Neural cell (in vitro differentiated cells): ENCODE measurements around the gene BCKDHB. TPM values are rescaled to one million over a fixed set of nuclear protein-coding genes. Genes with fewer than 3 reads are reported as not detected.

Source experiments
- H2AFZ ChIP-seq: fragments of 200-600, 300-800 bp; sonication (generic), shearing (Covaris generic); 2 replicates; pipeline ENCODE4 v1.6.0; 2014; ENCODE audit warnings: low read depth, mild to moderate bottlenecking, antibody characterized with exemption, low read length, moderate library complexity
- H3F3A ChIP-seq: fragments of 200-600 bp; shearing (Covaris generic); 2 replicates; pipeline ENCODE4 v1.6.1; 2016; ENCODE audit warnings: mild to moderate bottlenecking, moderate library complexity, mixed read lengths, antibody characterized with exemption, low read length; ENCODE audit not compliant: insufficient read depth, poor library complexity, severe bottlenecking
- H3K27ac ChIP-seq: fragments of 200-600, 300-800 bp; sonication (generic), shearing (Covaris generic); 2 replicates; pipeline ENCODE4 v1.5.1; 2014; ENCODE audit warnings: mild to moderate bottlenecking, low read length, moderate library complexity
- H3K27me3 ChIP-seq: fragments of 300-800, 200-600 bp; sonication (generic), shearing (Covaris generic); 2 replicates; pipeline ENCODE4 v1.6.0; 2014; ENCODE audit warnings: mild to moderate bottlenecking, low read depth, low read length, moderate library complexity; ENCODE audit not compliant: insufficient read depth
- H3K36me3 ChIP-seq: fragments of 300-800, 200-600 bp; sonication (generic), shearing (Covaris generic); 2 replicates; pipeline ENCODE4 v1.5.1; 2014; ENCODE audit warnings: mild to moderate bottlenecking, antibody characterized with exemption, low read length, moderate library complexity; ENCODE audit not compliant: insufficient read depth
- H3K4me2 ChIP-seq: fragments of 300-800, 200-600 bp; sonication (generic), shearing (Covaris generic); 2 replicates; pipeline ENCODE4 v1.6.0; 2014; ENCODE audit warnings: mild to moderate bottlenecking, low read length
- H3K4me3 ChIP-seq: fragments of 300-800, 200-600 bp; sonication (generic), shearing (Covaris generic); 2 replicates; pipeline ENCODE4 v1.5.1; 2014; ENCODE audit warnings: mild to moderate bottlenecking, low read length, moderate library complexity
- H3K79me2 ChIP-seq: fragments of 200-600 bp; shearing (Covaris generic); replicated peaks from 2 replicates; pipeline ENCODE4 v1.6.0; 2014; ENCODE audit warnings: mild to moderate bottlenecking, low read length, moderate library complexity; ENCODE audit not compliant: insufficient read depth
- H3K9ac ChIP-seq: fragments of 300-800, 200-600 bp; sonication (generic), shearing (Covaris generic); 2 replicates; pipeline ENCODE4 v1.6.1; 2016; ENCODE audit warnings: mild to moderate bottlenecking, low read length, mixed read lengths
- H3K9me2 ChIP-seq: fragments of 200-600 bp; shearing (Covaris generic); 2 replicates; pipeline ENCODE4 v1.6.1; 2016; ENCODE audit warnings: mild to moderate bottlenecking, low read length, mixed read lengths; ENCODE audit not compliant: insufficient read depth
- H3K9me3 ChIP-seq: fragments of 200-600, 300-800 bp; sonication (generic), shearing (Covaris generic); 2 replicates; pipeline ENCODE4 v1.6.1; 2016; ENCODE audit warnings: mild to moderate bottlenecking, mixed run types, low read length, moderate library complexity, mixed read lengths
- H4K20me1 ChIP-seq: fragments of 200-600 bp; shearing (Covaris generic); 2 replicates; pipeline ENCODE4 v1.6.1; 2016; ENCODE audit warnings: mild to moderate bottlenecking, mixed run types; ENCODE audit not compliant: insufficient read depth
- EP300 ChIP-seq: fragments of 450-650 bp; conservative IDR thresholded peaks from 2 replicates; pipeline ENCODE4 v1.6.1; 2014; ENCODE audit warnings: antibody characterized with exemption, mild to moderate bottlenecking, moderate library complexity; ENCODE audit not compliant: poor library complexity, severe bottlenecking
- EZH2 ChIP-seq: fragments of 200-600, 300-800 bp; shearing (Covaris generic), sonication (generic); IDR thresholded peaks from 2 replicates; pipeline ENCODE4 v1.6.1; 2014; ENCODE audit warnings: antibody characterized with exemption, low read length, borderline replicate concordance, mild to moderate bottlenecking; ENCODE audit not compliant: insufficient read depth, poor library complexity, severe bottlenecking
- MXI1 ChIP-seq: fragments of 450-650 bp; conservative IDR thresholded peaks from 2 replicates; pipeline ENCODE4 v1.6.1; 2014; ENCODE audit warnings: antibody characterized with exemption, mild to moderate bottlenecking; ENCODE audit not compliant: poor library complexity, severe bottlenecking
- POLR2AphosphoS5 ChIP-seq: IDR thresholded peaks from 2 replicates; pipeline ENCODE4 v1.6.1; 2012
- RAD21 ChIP-seq: fragments of 450-650 bp; conservative IDR thresholded peaks from 2 replicates; pipeline ENCODE4 v1.6.1; 2014; ENCODE audit warnings: antibody characterized with exemption, mild to moderate bottlenecking, moderate library complexity
- SMC3 ChIP-seq: fragments of 450-650 bp; conservative IDR thresholded peaks from 2 replicates; pipeline ENCODE4 v1.6.1; 2014; ENCODE audit warnings: antibody characterized with exemption, mild to moderate bottlenecking, moderate library complexity; ENCODE audit not compliant: poor library complexity
- TAF1 ChIP-seq: IDR thresholded peaks from 2 replicates; pipeline ENCODE4 v1.6.1; 2012; ENCODE audit warnings: low read depth
- polyA plus RNA-seq: library from polyadenylated mRNA; depleted of rRNA; stranded (reverse); fragments of >200 nt; gene quantifications from 2 replicates; pipeline ENCODE4 v1.2.3, GENCODE V29; 2014
- TF ChIP-seq, protein P1 (sequence below): fragments of 450-650 bp; IDR thresholded peaks from 2 replicates; pipeline ENCODE4 v1.5.1; 2014; ENCODE audit warnings: antibody characterized with exemption, mild to moderate bottlenecking, moderate library complexity; ENCODE audit not compliant: poor library complexity, severe bottlenecking
- TF ChIP-seq, protein P2 (sequence below): IDR thresholded peaks from 2 replicates; pipeline ENCODE4 v1.6.1; 2012; ENCODE audit warnings: borderline replicate concordance

Gene BCKDHB
- polyA plus RNA-seq, 1 donor from 2014 or later: 16.1 TPM

DNA sequence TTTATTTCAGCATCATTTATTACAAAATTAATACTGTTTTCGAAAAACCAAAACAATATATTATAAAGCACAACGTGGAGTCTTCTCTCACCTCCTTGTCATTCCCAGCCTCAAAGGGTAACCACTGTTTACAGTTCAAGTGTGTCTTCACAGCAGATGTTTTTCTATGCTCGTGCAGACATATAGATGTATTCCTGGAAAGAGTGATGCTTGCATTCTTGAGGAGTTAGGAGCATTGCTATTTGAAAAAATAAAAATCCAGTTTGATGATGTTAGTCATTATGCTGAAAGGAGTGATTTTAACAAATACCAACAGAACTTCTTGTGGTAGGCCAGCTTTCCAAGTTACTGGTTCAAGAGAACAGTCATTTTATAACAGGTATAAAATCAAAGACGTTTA, 234.9 kb downstream of the BCKDHB start:
- no peak overlapping the region for H3K27ac ChIP-seq
- H3K4me2 ChIP-seq: no peak overlapping the region
- TF ChIP-seq POLR2AphosphoS5 (no peak), EZH2 (no peak), EP300 (no peak), MXI1 (no peak), TAF1 (no peak), RAD21 (no peak), SMC3 (no peak)
- TF ChIP-seq, protein P1, sequence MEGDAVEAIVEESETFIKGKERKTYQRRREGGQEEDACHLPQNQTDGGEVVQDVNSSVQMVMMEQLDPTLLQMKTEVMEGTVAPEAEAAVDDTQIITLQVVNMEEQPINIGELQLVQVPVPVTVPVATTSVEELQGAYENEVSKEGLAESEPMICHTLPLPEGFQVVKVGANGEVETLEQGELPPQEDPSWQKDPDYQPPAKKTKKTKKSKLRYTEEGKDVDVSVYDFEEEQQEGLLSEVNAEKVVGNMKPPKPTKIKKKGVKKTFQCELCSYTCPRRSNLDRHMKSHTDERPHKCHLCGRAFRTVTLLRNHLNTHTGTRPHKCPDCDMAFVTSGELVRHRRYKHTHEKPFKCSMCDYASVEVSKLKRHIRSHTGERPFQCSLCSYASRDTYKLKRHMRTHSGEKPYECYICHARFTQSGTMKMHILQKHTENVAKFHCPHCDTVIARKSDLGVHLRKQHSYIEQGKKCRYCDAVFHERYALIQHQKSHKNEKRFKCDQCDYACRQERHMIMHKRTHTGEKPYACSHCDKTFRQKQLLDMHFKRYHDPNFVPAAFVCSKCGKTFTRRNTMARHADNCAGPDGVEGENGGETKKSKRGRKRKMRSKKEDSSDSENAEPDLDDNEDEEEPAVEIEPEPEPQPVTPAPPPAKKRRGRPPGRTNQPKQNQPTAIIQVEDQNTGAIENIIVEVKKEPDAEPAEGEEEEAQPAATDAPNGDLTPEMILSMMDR: no peak
- TF ChIP-seq, protein P2, sequence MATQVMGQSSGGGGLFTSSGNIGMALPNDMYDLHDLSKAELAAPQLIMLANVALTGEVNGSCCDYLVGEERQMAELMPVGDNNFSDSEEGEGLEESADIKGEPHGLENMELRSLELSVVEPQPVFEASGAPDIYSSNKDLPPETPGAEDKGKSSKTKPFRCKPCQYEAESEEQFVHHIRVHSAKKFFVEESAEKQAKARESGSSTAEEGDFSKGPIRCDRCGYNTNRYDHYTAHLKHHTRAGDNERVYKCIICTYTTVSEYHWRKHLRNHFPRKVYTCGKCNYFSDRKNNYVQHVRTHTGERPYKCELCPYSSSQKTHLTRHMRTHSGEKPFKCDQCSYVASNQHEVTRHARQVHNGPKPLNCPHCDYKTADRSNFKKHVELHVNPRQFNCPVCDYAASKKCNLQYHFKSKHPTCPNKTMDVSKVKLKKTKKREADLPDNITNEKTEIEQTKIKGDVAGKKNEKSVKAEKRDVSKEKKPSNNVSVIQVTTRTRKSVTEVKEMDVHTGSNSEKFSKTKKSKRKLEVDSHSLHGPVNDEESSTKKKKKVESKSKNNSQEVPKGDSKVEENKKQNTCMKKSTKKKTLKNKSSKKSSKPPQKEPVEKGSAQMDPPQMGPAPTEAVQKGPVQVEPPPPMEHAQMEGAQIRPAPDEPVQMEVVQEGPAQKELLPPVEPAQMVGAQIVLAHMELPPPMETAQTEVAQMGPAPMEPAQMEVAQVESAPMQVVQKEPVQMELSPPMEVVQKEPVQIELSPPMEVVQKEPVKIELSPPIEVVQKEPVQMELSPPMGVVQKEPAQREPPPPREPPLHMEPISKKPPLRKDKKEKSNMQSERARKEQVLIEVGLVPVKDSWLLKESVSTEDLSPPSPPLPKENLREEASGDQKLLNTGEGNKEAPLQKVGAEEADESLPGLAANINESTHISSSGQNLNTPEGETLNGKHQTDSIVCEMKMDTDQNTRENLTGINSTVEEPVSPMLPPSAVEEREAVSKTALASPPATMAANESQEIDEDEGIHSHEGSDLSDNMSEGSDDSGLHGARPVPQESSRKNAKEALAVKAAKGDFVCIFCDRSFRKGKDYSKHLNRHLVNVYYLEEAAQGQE: no peak
- no peak overlapping the region for H2AFZ ChIP-seq
- no peaks in the 10 kb centered on the region for H3K79me2 ChIP-seq
- no peaks in the 10 kb centered on the region for H4K20me1 ChIP-seq
- H3K9ac ChIP-seq: no peak overlapping the region
- H3K9me3 ChIP-seq: no peaks in the 10 kb centered on the region
- H3F3A ChIP-seq: no peaks in the 10 kb centered on the region
- no peak overlapping the region for H3K4me3 ChIP-seq
- H3K27me3 ChIP-seq: no peaks in the 10 kb centered on the region
- H3K36me3 ChIP-seq: no peaks in the 10 kb centered on the region
- H3K9me2 ChIP-seq: no peaks in the 10 kb centered on the region

DNA sequence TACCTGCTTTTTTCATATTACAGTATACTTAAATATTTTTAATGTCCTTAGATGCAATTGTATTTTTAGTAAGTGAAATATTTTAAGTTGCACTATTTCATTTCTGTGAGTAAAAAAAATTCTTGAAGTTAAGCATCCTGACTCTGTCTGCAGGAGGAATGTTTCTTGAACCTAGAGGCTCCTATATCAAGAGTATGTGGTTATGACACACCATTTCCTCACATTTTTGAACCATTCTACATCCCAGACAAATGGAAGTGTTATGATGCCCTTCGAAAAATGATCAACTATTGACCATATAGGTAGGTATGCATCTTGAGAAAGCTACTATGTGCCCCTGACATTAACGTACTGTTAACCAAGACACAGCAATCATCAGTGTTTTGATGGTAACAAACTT, 237.0 kb downstream of the BCKDHB start:
- Histone ChIP-seq H3K27ac (no peak overlapping the region), H3K27me3 (no peaks in the 10 kb centered on the region), H3K4me3 (no peak overlapping the region), H2AFZ (no peak overlapping the region), H4K20me1 (no peaks in the 10 kb centered on the region), H3K36me3 (no peaks in the 10 kb centered on the region), H3K4me2 (no peak overlapping the region), H3K9ac (no peak overlapping the region), H3K9me3 (no peaks in the 10 kb centered on the region), H3K9me2 (no peaks in the 10 kb centered on the region), H3K79me2 (no peaks in the 10 kb centered on the region), H3F3A (no peaks in the 10 kb centered on the region)
- TF ChIP-seq EZH2: no peak
- TF ChIP-seq MXI1: no peak
- TF ChIP-seq TAF1: no peak

DNA sequence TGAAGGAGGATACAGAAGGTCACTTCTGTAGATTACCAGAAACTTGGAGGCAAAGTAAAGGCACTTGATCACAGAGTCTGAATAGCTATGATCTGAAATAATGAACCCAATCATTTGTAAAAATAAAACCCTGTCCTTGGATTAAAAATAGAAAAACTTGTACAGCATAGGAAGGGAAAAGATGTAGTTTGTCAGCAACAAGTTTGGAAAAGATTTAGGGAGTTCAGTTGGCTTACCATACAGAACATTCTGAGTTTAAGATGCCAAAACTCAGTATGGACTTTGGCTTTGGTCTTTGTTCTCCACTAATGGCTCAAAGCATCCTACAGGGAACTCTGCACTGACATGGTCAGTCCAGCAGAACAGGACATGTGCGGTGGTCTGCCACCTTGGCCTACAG, 240.6 kb downstream of the BCKDHB start:
- no peak overlapping the region for H3K4me3 ChIP-seq
- TF ChIP-seq, protein P1: no peak
- TF ChIP-seq POLR2AphosphoS5 (no peak), EZH2 (no peak), TAF1 (no peak), EP300 (no peak), RAD21 (no peak), SMC3 (no peak), MXI1 (no peak)
- TF ChIP-seq, protein P2: no peak
- H3F3A ChIP-seq: no peaks in the 10 kb centered on the region
- H3K9ac ChIP-seq: no peak overlapping the region
- H2AFZ ChIP-seq: no peak overlapping the region
- no peaks in the 10 kb centered on the region for H3K9me2 ChIP-seq
- H3K27me3 ChIP-seq: no peaks in the 10 kb centered on the region
- H3K27ac ChIP-seq: no peak overlapping the region
- H4K20me1 ChIP-seq: no peaks in the 10 kb centered on the region
- H3K9me3 ChIP-seq: no peaks in the 10 kb centered on the region
- no peaks in the 10 kb centered on the region for H3K36me3 ChIP-seq
- H3K79me2 ChIP-seq: no peaks in the 10 kb centered on the region
- no peak overlapping the region for H3K4me2 ChIP-seq
